H9 (cell line): Measurements from ENCODE around the gene MAN1A1. TPM values are rescaled to one million over a fixed set of nuclear protein-coding genes. Genes with fewer than 3 reads are reported as not detected.

Source experiments
- DNase-seq: peaks from one replicate; pipeline ENCODE4 v3.0.0-alpha.2; 2017
- H2AFZ ChIP-seq: one replicate; pipeline ENCODE4 v1.6.1; 2013; ENCODE audit warnings: mild to moderate bottlenecking, low read length, control low read depth, moderate library complexity
- H2AK5ac ChIP-seq: 2 replicates; pipeline ENCODE4 v1.6.1; 2013; ENCODE audit warnings: low read length, control low read depth, mixed read lengths; ENCODE audit not compliant: insufficient read length
- H2BK120ac ChIP-seq: one replicate; pipeline ENCODE4 v1.6.1; 2013; ENCODE audit warnings: low read depth, mild to moderate bottlenecking, low read length, control low read depth, inconsistent platforms; ENCODE audit not compliant: poor library complexity, severe bottlenecking
- H2BK12ac ChIP-seq: 2 replicates; pipeline ENCODE4 v1.6.1; 2013; ENCODE audit warnings: low read length, control low read depth, mixed read lengths, low read depth; ENCODE audit not compliant: insufficient read length
- H2BK15ac ChIP-seq: 2 replicates; pipeline ENCODE4 v1.6.1; 2013; ENCODE audit warnings: low read depth, low read length, control low read depth
- H2BK20ac ChIP-seq: one replicate; pipeline ENCODE4 v1.6.1; 2013; ENCODE audit warnings: low read depth, mild to moderate bottlenecking, low read length, control low read depth, inconsistent platforms; ENCODE audit not compliant: poor library complexity, severe bottlenecking
- H2BK5ac ChIP-seq: 2 replicates; pipeline ENCODE4 v1.6.1; 2013; ENCODE audit warnings: low read length, control low read depth, mixed read lengths; ENCODE audit not compliant: insufficient read length
- H3K14ac ChIP-seq: 2 replicates; pipeline ENCODE4 v1.6.1; 2013; ENCODE audit warnings: low read length, control low read depth; ENCODE audit not compliant: insufficient read depth
- H3K18ac ChIP-seq: 2 replicates; pipeline ENCODE4 v1.6.1; 2013; ENCODE audit warnings: low read depth, mild to moderate bottlenecking, mixed read lengths, low read length, control low read depth; ENCODE audit not compliant: insufficient read length
- H3K23ac ChIP-seq: 2 replicates; pipeline ENCODE4 v1.6.1; 2013; ENCODE audit warnings: low read length, control low read depth, mixed read lengths, low read depth; ENCODE audit not compliant: insufficient read length
- H3K23me2 ChIP-seq: 2 replicates; pipeline ENCODE4 v1.6.1; 2013; ENCODE audit warnings: low read depth, mild to moderate bottlenecking, mixed read lengths, low read length, control low read depth; ENCODE audit not compliant: insufficient read length, poor library complexity, severe bottlenecking
- H3K27ac ChIP-seq: 2 replicates; pipeline ENCODE4 v1.5.1; 2013; ENCODE audit warnings: low read length, control low read depth, mixed read lengths, low read depth; ENCODE audit not compliant: insufficient read length
- H3K27me3 ChIP-seq: 2 replicates; pipeline ENCODE4 v1.6.1; 2013; ENCODE audit warnings: low read length, control low read depth, inconsistent platforms; ENCODE audit not compliant: insufficient read depth
- H3K4ac ChIP-seq: 2 replicates; pipeline ENCODE4 v1.6.1; 2013; ENCODE audit warnings: low read depth, mild to moderate bottlenecking, control low read depth, inconsistent platforms, low read length, moderate library complexity
- H3K4me1 ChIP-seq: 2 replicates; pipeline ENCODE4 v1.6.1; 2013; ENCODE audit warnings: low read length, control low read depth, inconsistent platforms; ENCODE audit not compliant: insufficient read depth
- H3K4me2 ChIP-seq: 2 replicates; pipeline ENCODE4 v1.6.1; 2013; ENCODE audit warnings: low read length, control low read depth, mixed read lengths; ENCODE audit not compliant: insufficient read length, insufficient read depth
- H3K56ac ChIP-seq: 2 replicates; pipeline ENCODE4 v1.6.1; 2013; ENCODE audit warnings: low read depth, mild to moderate bottlenecking, mixed read lengths, low read length, control low read depth; ENCODE audit not compliant: insufficient read length
- H3K79me1 ChIP-seq: 2 replicates; pipeline ENCODE4 v1.6.1; 2013; ENCODE audit warnings: low read depth, mild to moderate bottlenecking, moderate library complexity, low read length, control low read depth, inconsistent platforms; ENCODE audit not compliant: insufficient read depth, poor library complexity, severe bottlenecking
- H3K79me2 ChIP-seq: 2 replicates; pipeline ENCODE4 v1.6.1; 2013; ENCODE audit warnings: low read length, control low read depth, inconsistent platforms; ENCODE audit not compliant: insufficient read depth
- H3K9ac ChIP-seq: 2 replicates; pipeline ENCODE4 v1.6.1; 2013; ENCODE audit warnings: low read length, control low read depth, mixed read lengths; ENCODE audit not compliant: insufficient read length; ENCODE audit errors: extremely low read depth
- H3K9me3 ChIP-seq: one replicate; pipeline ENCODE4 v1.6.1; 2013; ENCODE audit warnings: low read depth, low read length, inconsistent platforms; ENCODE audit not compliant: control insufficient read depth
- H3T11ph ChIP-seq: one replicate; pipeline ENCODE4 v1.6.1; 2013; ENCODE audit warnings: mild to moderate bottlenecking, low read length, control low read depth, inconsistent platforms
- H4K20me1 ChIP-seq: one replicate; pipeline ENCODE4 v1.6.1; 2013; ENCODE audit not compliant: control insufficient read depth, insufficient read length, insufficient read depth
- H4K5ac ChIP-seq: 2 replicates; pipeline ENCODE4 v1.6.1; 2013; ENCODE audit warnings: low read depth, mild to moderate bottlenecking, mixed read lengths, low read length, control low read depth; ENCODE audit not compliant: insufficient read length
- H4K8ac ChIP-seq: replicated peaks from 2 replicates; pipeline ENCODE4 v1.6.1; 2013; ENCODE audit warnings: low read length, control low read depth, mixed read lengths, low read depth; ENCODE audit not compliant: insufficient read length
- H4K91ac ChIP-seq: 2 replicates; pipeline ENCODE4 v1.6.1; 2013; ENCODE audit warnings: low read depth, mild to moderate bottlenecking, moderate library complexity, mixed read lengths, low read length, control low read depth; ENCODE audit not compliant: insufficient read length
- H3K27ac Mint-ChIP-seq, 3 experiments: 2 replicates in 2 of 3; 3 replicates in 1 of 3; pipeline ENCODE4 v1.8.0; 2020 to 2021; ENCODE audit warnings: mixed read lengths in 3 of 3, mild to moderate bottlenecking in 1 of 3, moderate library complexity in 1 of 3
- H3K27me3 Mint-ChIP-seq: 2 replicates; pipeline ENCODE4 v1.8.0; 2021; ENCODE audit warnings: low read depth, mild to moderate bottlenecking, moderate library complexity, mixed read lengths
- H3K36me3 Mint-ChIP-seq, 3 experiments: 2 replicates in 2 of 3; 3 replicates in 1 of 3; pipeline ENCODE4 v1.8.0; 2020 to 2021; ENCODE audit warnings: low read depth in 3 of 3, mixed read lengths in 3 of 3; ENCODE audit not compliant: insufficient read depth in 1 of 3
- H3K4me1 Mint-ChIP-seq, 2 experiments: 2 replicates each; pipeline ENCODE4 v1.8.0; 2020; ENCODE audit warnings: mixed read lengths in 2 of 2
- H3K4me3 Mint-ChIP-seq, 2 experiments: 2 replicates in 1 of 2; 3 replicates in 1 of 2; pipeline ENCODE4 v1.8.0; 2020 to 2021; ENCODE audit warnings: mild to moderate bottlenecking in 2 of 2, mixed read lengths in 2 of 2, moderate library complexity in 1 of 2
- H3K9me3 Mint-ChIP-seq, 2 experiments: 2 replicates in 1 of 2; 3 replicates in 1 of 2; pipeline ENCODE4 v1.8.0; 2020; ENCODE audit warnings: mild to moderate bottlenecking in 2 of 2, mixed read lengths in 2 of 2, moderate library complexity in 1 of 2
- CTCF ChIP-seq: fragments of 200-600 bp; sonication (generic); conservative IDR thresholded peaks from 3 replicates; pipeline ENCODE4 v1.8.0; 2021; ENCODE audit warnings: antibody characterized with exemption, mild to moderate bottlenecking
- WGBS: extraction: QIAGEN DNeasy Blood & Tissue Kit; methylation state at CpG from one replicate; pipeline ENCODE4 v1.1.7; 2013; ENCODE audit warnings: missing lambda C conversion rate, low lambda C conversion rate, mixed read lengths; ENCODE audit not compliant: insufficient read length; ENCODE audit errors: extremely low coverage; 5-methylcytosine and 5-hydroxymethylcytosine counted together
- total RNA-seq: library from RNA; stranded (reverse); gene quantifications from 2 replicates; pipeline ENCODE4 v1.2.1, GENCODE V29; 2021

The MAN1A1 gene
- total RNA-seq, 1 experiment from 2014 or later: 1.6 TPM

- H3K4ac ChIP-seq: no peak overlapping the region
- no peaks in the 10 kb centered on the region for H3K27me3 ChIP-seq
- H2AK5ac ChIP-seq: no peak overlapping the region
- H2BK15ac ChIP-seq: no peak overlapping the region
- no peak overlapping the region for H3K14ac ChIP-seq
- H3K23me2 ChIP-seq: no peaks in the 10 kb centered on the region
- H3K79me2 ChIP-seq: no peaks in the 10 kb centered on the region
- H3K23ac ChIP-seq: no peak overlapping the region
- H4K91ac ChIP-seq: no peak overlapping the region
- H4K5ac ChIP-seq: no peak overlapping the region
- Mint-ChIP-seq H3K9me3 (no peaks in the 10 kb centered on the region), H3K4me3 (no peak overlapping the region), H3K36me3 (no peaks in the 10 kb centered on the region), H3K27ac (no peak overlapping the region), H3K4me1 (no peaks in the 10 kb centered on the region), H3K27me3 (no peaks in the 10 kb centered on the region)
- no peak overlapping the region for H2BK120ac ChIP-seq
- no peak overlapping the region for H3K4me2 ChIP-seq
- no CpG with 5 or more reads among the region's 2 CpGs for WGBS
- no peak overlapping the region for H3K27ac ChIP-seq
- TF ChIP-seq CTCF: no peak
- H2AFZ ChIP-seq: no peak overlapping the region
- no peak overlapping the region for H2BK20ac ChIP-seq
- H3K9ac ChIP-seq: no peak overlapping the region
- DNase-seq: no peak
- no peak overlapping the region for H2BK12ac ChIP-seq
- no peaks in the 10 kb centered on the region for H3K79me1 ChIP-seq
- H4K8ac ChIP-seq: no peak overlapping the region
- H3K56ac ChIP-seq: no peak overlapping the region
- no peak overlapping the region for H3T11ph ChIP-seq
- no peaks in the 10 kb centered on the region for H3K4me1 ChIP-seq
- H2BK5ac ChIP-seq: no peak overlapping the region
- no peak overlapping the region for H3K18ac ChIP-seq
- H3K9me3 ChIP-seq: no peaks in the 10 kb centered on the region
- no peaks in the 10 kb centered on the region for H4K20me1 ChIP-seq
Observed at GRCh38 chr6:119319694-119320093, 29.9 kb downstream of the MAN1A1 start.
